Naive B cell (primary cell): Measurements from ENCODE around the gene NCKAP5. TPM values are rescaled to one million over a fixed set of nuclear protein-coding genes. Genes with fewer than 3 reads are reported as not detected.

Source experiments
- ATAC-seq, 2 donors: fragments of 150-1000 bp; cut with Tn5 transposase; 2 replicates each; pipeline ENCODE4 v1.10.0; 2021; ENCODE audit warnings: low read depth in 2 of 2, mild to moderate bottlenecking in 2 of 2, moderate library complexity in 2 of 2
- DNase-seq: peaks from one replicate; pipeline ENCODE4 v3.0.0; 2022
- H3K27ac Mint-ChIP-seq, 6 donors: one replicate each; pipeline ENCODE4 v1.8.0; 2020 to 2022; ENCODE audit warnings: mild to moderate bottlenecking in 6 of 6, mixed read lengths in 6 of 6, moderate library complexity in 5 of 6, inconsistent platforms in 2 of 6
- H3K27me3 Mint-ChIP-seq, 3 donors: one replicate each; pipeline ENCODE4 v1.8.0; 2021 to 2022; ENCODE audit warnings: mixed read lengths in 3 of 3, mild to moderate bottlenecking in 1 of 3
- H3K36me3 Mint-ChIP-seq, 2 donors: one replicate each; pipeline ENCODE4 v1.8.0; 2020 to 2022; ENCODE audit warnings: mixed read lengths in 2 of 2, inconsistent platforms in 1 of 2, mild to moderate bottlenecking in 1 of 2
- H3K4me1 Mint-ChIP-seq, 3 donors: one replicate each; pipeline ENCODE4 v1.8.0; 2020 to 2022; ENCODE audit warnings: mixed read lengths in 3 of 3, inconsistent platforms in 1 of 3, mild to moderate bottlenecking in 1 of 3, moderate library complexity in 1 of 3
- H3K4me3 Mint-ChIP-seq, 8 donors: one replicate each; pipeline ENCODE4 v1.8.0; 2020 to 2022; ENCODE audit warnings: mild to moderate bottlenecking in 8 of 8, mixed read lengths in 8 of 8, moderate library complexity in 8 of 8, inconsistent platforms in 2 of 8
- H3K9me3 Mint-ChIP-seq, 7 donors: one replicate each; pipeline ENCODE4 v1.8.0; 2020 to 2022; ENCODE audit warnings: mixed read lengths in 7 of 7, mild to moderate bottlenecking in 5 of 7, inconsistent platforms in 2 of 7, moderate library complexity in 1 of 7
- polyA plus RNA-seq, 6 donors: library from polyadenylated mRNA; unstranded; fragments of 300-500 nt; fragmentation: Illumina TruSeq; gene quantifications; one replicate each; pipeline ENCODE4 v1.2.3, GENCODE V29; 2021; ENCODE audit warnings: low read depth in 6 of 6

Gene NCKAP5
- polyA plus RNA-seq, 6 donors from 2014 or later: 0.10 to 0.21 TPM; not detected in 4

DNA sequence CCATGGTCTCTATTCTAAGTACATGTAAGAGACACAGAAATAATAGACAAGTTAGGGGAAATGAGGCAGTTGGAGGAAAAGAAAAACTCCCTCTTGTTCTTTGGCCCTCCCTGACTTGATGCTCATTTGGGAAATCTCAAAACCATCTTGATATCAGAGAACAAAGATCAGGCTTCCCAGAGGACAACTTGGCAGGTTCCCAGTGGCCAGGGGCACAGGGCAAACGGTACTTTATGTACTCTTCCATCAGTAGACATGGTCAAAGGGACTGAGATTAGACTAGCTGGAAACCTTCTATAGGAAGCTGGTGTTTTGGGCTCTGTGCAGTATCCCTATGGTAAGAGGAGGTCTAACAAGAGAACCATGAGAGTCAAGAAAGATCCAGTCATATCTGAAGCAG lies 56.6 kb downstream of the NCKAP5 start:
- no peaks in the 10 kb centered on the region for H3K36me3 Mint-ChIP-seq
- H3K4me1 Mint-ChIP-seq: no peaks in the 10 kb centered on the region
- peaks cover 0 to 3% (median 0%) of the 10 kb centered on the region in 7 donors for H3K9me3 Mint-ChIP-seq
- H3K27me3 Mint-ChIP-seq: no peaks in the 10 kb centered on the region
- ATAC-seq (no peak), DNase-seq (no peak)
- no peak overlapping the region for H3K4me3 Mint-ChIP-seq
- H3K27ac Mint-ChIP-seq: no peak overlapping the region

DNA sequence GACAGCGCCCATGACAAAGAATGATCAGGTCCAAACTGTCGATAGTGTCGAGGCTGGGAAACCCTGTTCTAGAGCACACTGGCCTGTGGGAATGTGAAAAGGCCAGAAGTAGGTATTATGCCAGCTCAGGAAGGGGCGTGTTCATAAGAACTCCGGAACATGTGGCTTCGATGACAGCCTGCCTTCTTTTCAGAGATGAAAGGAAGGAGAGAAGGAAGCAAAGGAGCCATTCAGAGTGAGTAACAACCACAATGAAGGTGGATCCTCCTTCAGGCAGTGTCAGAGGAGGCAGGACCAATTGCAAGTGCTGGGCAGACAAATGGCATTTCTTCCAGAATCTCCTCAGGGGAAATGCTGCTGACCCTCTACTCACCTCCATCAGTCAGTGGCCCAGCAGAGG lies 58.5 kb downstream of the NCKAP5 start:
- DNase-seq: no peak
- no peak for ATAC-seq
- no peaks in the 10 kb centered on the region for H3K4me1 Mint-ChIP-seq

GRCh38 chr2:133508546-133509165 lies 59.6 kb downstream of the NCKAP5 start:
- DNase-seq (no peak), ATAC-seq (no peak)
- Mint-ChIP-seq H3K4me1 (no peaks in the 10 kb centered on the region), H3K27me3 (no peaks in the 10 kb centered on the region), H3K4me3 (no peak overlapping the region), H3K9me3 (peaks cover 0 to 3% (median 0%) of the 10 kb centered on the region in 7 donors), H3K36me3 (no peaks in the 10 kb centered on the region), H3K27ac (no peak overlapping the region)

More for the DNA sequence above, 58.5 kb downstream of the NCKAP5 start:
- peaks cover 0 to 3% (median 0%) of the 10 kb centered on the region in 7 donors for H3K9me3 Mint-ChIP-seq
- H3K27ac Mint-ChIP-seq: no peak overlapping the region
- no peak overlapping the region for H3K4me3 Mint-ChIP-seq
- no peaks in the 10 kb centered on the region for H3K36me3 Mint-ChIP-seq
- no peaks in the 10 kb centered on the region for H3K27me3 Mint-ChIP-seq

DNA sequence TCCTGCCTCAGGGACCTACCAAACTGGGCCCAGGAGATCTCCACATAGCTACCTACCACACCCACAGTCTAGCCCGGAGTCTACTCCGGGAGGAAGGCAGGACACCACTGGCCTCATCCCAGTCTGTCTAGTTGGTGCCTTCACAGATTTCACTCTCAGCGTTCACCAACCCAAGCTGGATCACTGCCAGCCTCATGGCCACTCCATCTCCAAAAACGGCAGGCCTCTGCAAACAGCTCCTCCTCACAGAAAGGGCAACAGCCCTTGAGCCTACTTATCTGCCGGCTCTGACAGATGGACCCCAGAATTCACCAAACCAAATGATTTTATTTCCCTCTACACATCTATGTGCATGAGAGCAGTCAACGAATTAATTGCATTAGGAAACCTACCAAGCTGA lies 61.3 kb downstream of the NCKAP5 start:
- Mint-ChIP-seq H3K4me1 (no peaks in the 10 kb centered on the region), H3K9me3 (peaks cover 0 to 3% (median 0%) of the 10 kb centered on the region in 7 donors), H3K36me3 (no peaks in the 10 kb centered on the region), H3K27ac (peak overlapping the region in 1 of 6 donors; percentile 71), H3K27me3 (peaks cover 0 to 6% (median 0%) of the 10 kb centered on the region in 3 donors), H3K4me3 (no peak overlapping the region)
- ATAC-seq (no peak), DNase-seq (no peak)

GRCh38 chr2:133504566-133505505 lies 63.4 kb downstream of the NCKAP5 start:
- peaks cover 0 to 3% (median 0%) of the 10 kb centered on the region in 7 donors for H3K9me3 Mint-ChIP-seq
- H3K27me3 Mint-ChIP-seq: peaks cover 0 to 6% (median 0%) of the 10 kb centered on the region in 3 donors
- DNase-seq (no peak), ATAC-seq (no peak)
- no peaks in the 10 kb centered on the region for H3K36me3 Mint-ChIP-seq
- peak overlapping the region in 1 of 6 donors; percentile 71 for H3K27ac Mint-ChIP-seq
- H3K4me1 Mint-ChIP-seq: no peaks in the 10 kb centered on the region
- no peak overlapping the region for H3K4me3 Mint-ChIP-seq

GRCh38 chr2:133503927-133504326 lies 64.3 kb downstream of the NCKAP5 start:
- Mint-ChIP-seq H3K27me3 (peaks cover 0 to 6% (median 0%) of the 10 kb centered on the region in 3 donors), H3K27ac (no peak overlapping the region), H3K4me3 (no peak overlapping the region), H3K9me3 (peaks cover 0 to 2% (median 0%) of the 10 kb centered on the region in 7 donors), H3K36me3 (no peaks in the 10 kb centered on the region), H3K4me1 (no peaks in the 10 kb centered on the region)
- ATAC-seq: no peak
- no peak for DNase-seq

- DNase-seq: no peak
- Mint-ChIP-seq H3K4me1 (no peaks in the 10 kb centered on the region), H3K27ac (no peak overlapping the region), H3K36me3 (no peaks in the 10 kb centered on the region), H3K27me3 (peaks cover 0 to 6% (median 2%) of the 10 kb centered on the region in 3 donors), H3K9me3 (peaks cover 0 to 2% (median 0%) of the 10 kb centered on the region in 7 donors), H3K4me3 (no peak overlapping the region)
- ATAC-seq: no peak
Observed at GRCh38 chr2:133503323-133503722, 64.9 kb downstream of the NCKAP5 start.

- DNase-seq (no peak), ATAC-seq (no peak)
- Mint-ChIP-seq H3K4me1 (no peaks in the 10 kb centered on the region), H3K36me3 (no peaks in the 10 kb centered on the region), H3K27me3 (peaks cover 0 to 9% (median 6%) of the 10 kb centered on the region in 3 donors), H3K27ac (no peak overlapping the region), H3K9me3 (peaks cover 0 to 5% (median 0%) of the 10 kb centered on the region in 7 donors), H3K4me3 (no peak overlapping the region)
Observed at GRCh38 chr2:133502678-133503077, 65.6 kb downstream of the NCKAP5 start.

- no peak for ATAC-seq
- no peaks in the 10 kb centered on the region for H3K36me3 Mint-ChIP-seq
- no peaks in the 10 kb centered on the region for H3K4me1 Mint-ChIP-seq
- no peak overlapping the region for H3K27ac Mint-ChIP-seq
- no peak for DNase-seq
- no peak overlapping the region for H3K4me3 Mint-ChIP-seq
- H3K27me3 Mint-ChIP-seq: peaks cover 0 to 9% (median 6%) of the 10 kb centered on the region in 3 donors
- H3K9me3 Mint-ChIP-seq: peaks cover 0 to 5% (median 0%) of the 10 kb centered on the region in 7 donors
Observed at GRCh38 chr2:133500917-133501316, 67.3 kb downstream of the NCKAP5 start.

- peak overlapping the region in 1 of 6 donors; percentile 8 for H3K27ac Mint-ChIP-seq
- ATAC-seq (no peak), DNase-seq (no peak)
- no peaks in the 10 kb centered on the region for H3K4me1 Mint-ChIP-seq
- no peaks in the 10 kb centered on the region for H3K36me3 Mint-ChIP-seq
- no peak overlapping the region for H3K4me3 Mint-ChIP-seq
- peaks cover 0 to 5% (median 0%) of the 10 kb centered on the region in 7 donors for H3K9me3 Mint-ChIP-seq
- H3K27me3 Mint-ChIP-seq: peaks cover 0 to 9% (median 6%) of the 10 kb centered on the region in 3 donors
Observed at GRCh38 chr2:133498662-133499585, 69.3 kb downstream of the NCKAP5 start.

DNA sequence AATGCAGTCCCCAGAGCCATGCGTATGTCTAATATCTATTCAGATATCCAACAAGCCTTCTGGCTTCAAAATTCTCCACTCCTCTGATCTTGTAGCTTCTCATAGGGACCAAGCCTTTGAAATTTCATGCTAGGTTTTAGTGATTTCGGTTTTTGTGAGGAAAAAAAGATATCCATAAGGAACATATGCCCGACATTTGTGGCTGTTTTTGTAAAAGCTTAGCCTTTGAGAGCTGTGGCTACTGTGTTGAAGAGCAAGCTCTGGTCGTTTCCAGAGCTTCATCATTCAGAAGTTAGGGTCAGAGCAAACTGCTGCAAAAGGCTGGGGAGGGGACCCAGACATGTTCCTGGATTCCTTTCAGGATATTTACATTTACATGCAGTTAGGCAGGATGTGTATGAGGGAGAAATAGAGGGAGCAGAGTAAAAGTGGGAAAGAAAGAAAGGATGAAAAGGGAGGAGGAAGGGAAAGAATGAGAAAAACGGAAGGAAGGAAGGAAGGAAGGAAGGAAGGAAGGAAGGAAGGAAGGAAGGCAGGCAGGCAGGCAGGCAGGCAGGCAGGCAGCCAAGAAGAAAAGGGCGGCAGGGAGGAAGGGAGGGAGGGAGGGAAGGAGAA lies 70.2 kb downstream of the NCKAP5 start:
- no peaks in the 10 kb centered on the region for H3K4me1 Mint-ChIP-seq
- peaks cover 0 to 5% (median 0%) of the 10 kb centered on the region in 7 donors for H3K9me3 Mint-ChIP-seq
- no peak overlapping the region for H3K27ac Mint-ChIP-seq
- H3K27me3 Mint-ChIP-seq: peaks cover 0 to 9% (median 6%) of the 10 kb centered on the region in 3 donors
- DNase-seq (no peak), ATAC-seq (no peak)
- no peaks in the 10 kb centered on the region for H3K36me3 Mint-ChIP-seq
- no peak overlapping the region for H3K4me3 Mint-ChIP-seq

DNA sequence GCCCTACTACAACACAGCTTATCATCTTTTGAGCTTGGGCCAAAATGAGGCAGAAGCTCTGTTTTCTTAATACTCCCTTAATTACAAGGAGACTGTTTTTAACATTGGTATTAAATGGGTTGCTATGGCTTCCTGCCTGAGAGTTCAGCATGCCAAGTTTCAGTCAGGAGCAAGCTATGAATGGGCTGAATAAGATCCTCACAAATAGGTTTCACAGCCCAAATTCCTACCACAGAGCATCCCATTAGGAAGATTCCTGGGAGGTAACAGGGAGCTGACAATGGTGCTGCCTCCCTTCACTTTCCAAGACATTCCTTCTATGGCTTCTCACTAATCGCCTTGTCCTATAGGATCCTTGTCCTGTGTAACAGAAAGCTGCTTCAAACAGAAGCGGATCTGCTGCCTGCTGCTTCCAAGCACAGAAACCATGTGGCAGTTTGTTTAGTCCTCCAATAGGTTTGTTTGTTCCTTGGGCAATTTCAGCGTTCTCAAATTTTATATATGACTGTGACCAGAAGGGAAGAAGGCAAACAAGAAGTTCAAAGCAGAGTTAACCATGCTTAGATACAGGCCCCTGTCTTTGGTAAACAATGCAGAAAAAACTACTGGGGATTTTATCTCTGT lies 70.9 kb downstream of the NCKAP5 start:
- ATAC-seq (no peak), DNase-seq (no peak)
- Mint-ChIP-seq H3K27me3 (peaks cover 0 to 9% (median 4%) of the 10 kb centered on the region in 3 donors), H3K27ac (no peak overlapping the region), H3K4me3 (no peak overlapping the region), H3K4me1 (no peaks in the 10 kb centered on the region), H3K9me3 (peaks cover 0 to 5% (median 0%) of the 10 kb centered on the region in 7 donors), H3K36me3 (no peaks in the 10 kb centered on the region)
